CD4-positive, alpha-beta T cell treated with Interleukin-15 for 4 hours (primary cell): ENCODE data around the gene FIG4.
"Not testable (repeated sequence)": the region's sequence is repeated elsewhere in the genome, so short reads cannot be mapped to it uniquely, and the experiment has no call there.

Experiments used
- DNase-seq: peaks from one replicate; pipeline ENCODE4 v3.0.0-alpha.2; 2020; ENCODE audit warnings: low spot score

Gene FIG4

DNA sequence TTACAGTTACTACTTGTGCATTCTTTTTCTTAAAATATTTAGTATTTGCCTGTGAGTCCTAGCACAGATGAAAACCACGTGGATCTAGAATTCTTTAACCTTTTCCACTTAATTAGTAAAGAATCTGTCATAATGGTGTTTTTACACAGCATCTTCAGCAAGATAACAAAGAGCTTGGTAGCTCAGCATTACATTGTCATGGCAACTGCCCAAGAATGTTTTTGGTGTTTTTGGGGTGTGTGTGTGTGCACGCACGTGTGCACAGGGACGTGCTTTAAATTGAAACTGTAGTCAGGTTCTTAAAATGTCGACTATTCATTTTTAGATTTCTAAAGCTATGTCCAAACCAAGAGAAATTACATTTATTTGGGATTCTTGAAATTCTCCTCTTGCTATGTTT is 108.0 kb downstream of the FIG4 start:
- no peak for DNase-seq

DNA sequence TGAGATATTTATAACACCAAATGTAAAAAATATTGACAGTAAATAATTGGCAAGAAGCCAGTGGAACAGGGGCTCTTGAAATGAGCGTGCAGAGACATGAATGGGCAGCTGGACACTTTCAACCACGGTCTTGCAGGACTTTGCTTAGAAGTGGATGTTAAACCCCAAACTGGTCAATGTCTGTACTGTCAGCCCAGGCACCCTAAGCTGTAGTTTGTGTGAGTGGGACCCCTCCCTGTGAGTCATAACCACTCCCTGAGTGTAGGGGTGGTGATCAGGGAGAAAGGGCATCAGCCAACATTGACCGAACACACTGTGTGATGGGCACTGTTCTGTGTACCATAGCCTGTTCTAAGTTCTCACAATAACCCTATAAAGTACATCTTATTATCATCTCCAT is 108.6 kb downstream of the FIG4 start:
- DNase-seq, result no peak

DNA sequence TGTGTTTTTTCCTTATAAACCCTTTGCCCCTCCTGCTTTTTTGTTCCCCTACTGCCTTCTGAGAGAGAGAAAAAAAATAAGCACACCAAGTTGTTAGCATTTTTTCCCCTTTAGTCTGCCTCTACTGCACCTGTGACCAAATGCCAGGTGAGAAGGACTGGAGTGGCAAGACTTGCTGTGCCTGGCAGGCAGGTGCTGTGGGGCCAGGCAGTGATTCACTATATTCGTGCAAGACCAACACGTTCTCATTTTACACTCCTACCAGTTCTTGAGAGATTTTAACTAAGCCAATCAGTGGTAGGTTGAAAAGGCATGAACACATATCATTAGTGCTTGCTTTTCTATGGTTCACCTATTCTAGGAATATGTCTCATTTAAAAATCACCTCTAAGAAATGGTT is 109.7 kb downstream of the FIG4 start:
- no peak for DNase-seq

DNA sequence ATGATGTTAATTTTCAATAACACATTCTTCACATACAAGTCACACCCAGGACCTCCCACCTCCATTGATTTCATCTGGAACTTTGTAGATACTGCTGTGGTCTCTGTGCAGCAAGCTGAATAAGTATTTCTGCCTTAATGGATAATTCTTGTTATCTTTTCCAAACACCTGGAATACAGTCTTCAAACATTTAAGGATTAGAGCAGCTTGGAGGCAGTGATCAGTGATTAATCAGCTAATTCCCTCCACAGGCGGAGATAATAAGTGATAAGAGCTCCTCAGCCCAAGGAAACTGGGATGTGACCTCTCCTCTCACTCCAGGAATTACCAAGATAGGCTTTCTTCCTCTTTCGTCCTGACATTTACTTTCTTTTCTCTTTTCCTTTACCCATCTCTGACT is 110.7 kb downstream of the FIG4 start:
- no peak for DNase-seq

DNA sequence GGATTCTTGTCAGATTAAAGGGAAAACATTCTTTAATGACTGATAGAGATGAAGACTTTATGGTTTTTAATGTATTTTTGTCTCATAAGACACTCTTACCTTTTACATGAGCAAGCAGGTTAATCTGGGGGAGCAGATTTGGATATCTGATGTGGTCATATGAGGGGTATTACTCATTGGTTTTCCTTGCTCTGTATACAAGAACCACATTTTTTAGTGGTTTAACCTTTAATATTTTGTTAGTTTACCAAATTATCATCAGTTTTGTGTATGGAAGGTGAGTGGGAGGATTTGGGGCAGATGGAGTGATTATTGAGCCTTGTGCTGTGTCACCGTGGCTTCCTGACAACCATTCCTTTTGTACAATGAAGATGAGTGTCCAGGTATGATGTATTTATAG is 112.9 kb downstream of the FIG4 start:
- no peak for DNase-seq

DNA sequence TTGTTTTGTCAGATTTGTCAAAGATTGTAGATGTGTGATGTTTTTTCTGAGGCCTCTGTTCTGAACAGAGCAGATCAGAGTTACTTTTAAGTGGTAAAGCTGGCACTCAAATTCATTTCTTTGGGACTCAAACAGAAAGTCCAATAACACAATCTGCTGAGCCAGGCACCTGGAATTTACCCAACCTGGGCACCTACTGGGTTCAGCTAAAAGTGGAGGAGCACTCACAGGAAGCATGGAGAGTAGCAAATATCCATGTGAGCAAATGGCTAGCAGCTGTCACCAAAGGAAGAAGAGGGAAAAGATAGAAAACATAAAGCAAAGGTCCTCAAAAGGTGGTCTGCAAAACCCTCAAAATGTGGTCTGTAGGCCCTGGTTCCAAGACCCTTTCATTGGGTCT is 116.8 kb downstream of the FIG4 start:
- DNase-seq, result no peak

DNA sequence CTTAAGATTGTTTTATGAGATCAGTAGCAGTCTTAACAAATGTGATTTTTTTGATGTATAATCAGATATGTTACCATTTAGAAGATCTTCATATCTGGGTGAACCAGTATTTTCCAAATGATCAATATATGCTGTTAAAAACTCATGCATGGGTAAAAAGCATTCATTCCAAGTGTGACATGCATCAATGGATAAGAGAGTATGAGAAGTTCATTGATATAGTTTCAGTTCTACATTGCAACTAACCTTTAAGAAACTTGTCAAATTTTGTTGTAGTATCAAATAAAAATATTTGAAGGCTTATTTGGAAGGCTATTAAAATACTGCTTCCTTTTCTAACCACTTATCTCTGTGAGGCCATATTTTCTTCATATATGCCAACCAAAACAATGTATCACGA is 117.7 kb downstream of the FIG4 start:
- DNase-seq, result no peak

DNA sequence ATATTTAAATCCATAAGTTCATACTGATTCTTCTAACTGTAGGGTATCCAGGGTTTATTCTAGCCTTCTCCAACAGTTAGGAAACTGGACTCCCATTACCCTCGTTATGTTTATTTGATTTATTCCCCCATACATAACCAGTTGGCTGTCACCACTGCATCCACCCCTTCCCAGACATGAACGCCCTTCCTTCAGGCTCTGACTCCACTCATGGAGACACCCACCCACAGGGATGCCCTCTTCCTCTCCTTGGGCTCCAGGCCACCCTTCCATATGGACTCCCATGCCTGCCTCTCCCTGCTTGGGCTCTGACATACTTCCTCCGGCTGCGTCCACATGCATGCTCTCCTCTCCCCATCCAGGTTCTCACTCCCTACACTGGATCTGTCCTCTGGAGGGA is 124.0 kb downstream of the FIG4 start:
- no peak for DNase-seq

DNA sequence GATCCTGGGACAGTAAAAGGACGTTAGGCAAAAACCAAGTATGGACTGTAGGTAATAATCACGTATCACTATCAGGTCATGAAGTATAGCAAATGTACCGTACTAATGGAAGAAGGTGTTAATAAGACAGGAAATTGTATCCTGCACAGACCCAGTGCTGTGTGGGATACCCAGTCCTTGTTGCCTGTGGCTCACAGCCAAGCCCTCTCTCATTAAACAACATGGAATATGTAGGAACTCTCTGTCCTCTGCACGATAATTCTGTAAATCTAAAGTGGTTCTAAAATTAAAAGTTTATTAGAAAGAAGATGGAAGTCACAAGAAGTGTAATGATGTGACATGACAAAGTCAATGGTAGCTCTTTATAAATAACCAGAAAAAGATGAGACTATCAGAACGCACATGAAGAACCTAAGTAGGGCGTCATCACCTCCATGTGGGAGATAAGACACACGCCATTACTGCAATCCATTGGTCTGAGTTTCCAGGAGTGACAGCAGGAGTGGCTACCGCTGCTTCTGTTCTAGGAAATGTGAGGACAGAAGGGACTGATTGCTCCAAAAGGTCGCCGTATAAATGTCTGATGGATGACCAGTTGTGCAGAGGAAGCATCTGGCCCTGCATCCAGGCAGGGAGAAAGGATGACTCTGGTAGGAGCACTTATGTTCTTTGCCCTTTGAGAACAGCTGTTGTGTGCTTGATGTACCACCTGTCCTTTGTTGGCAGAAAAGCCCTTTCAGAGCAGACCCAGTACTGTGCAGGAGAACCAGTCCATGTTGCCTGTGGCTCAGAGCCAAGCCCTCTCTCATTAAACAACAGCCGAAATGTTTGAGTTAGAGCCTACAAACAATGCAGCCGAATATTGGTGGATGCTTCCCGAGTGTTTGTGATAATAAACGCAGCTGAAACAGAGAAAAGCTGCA is 125.6 kb downstream of the FIG4 start:
- DNase-seq, result no peak

DNA sequence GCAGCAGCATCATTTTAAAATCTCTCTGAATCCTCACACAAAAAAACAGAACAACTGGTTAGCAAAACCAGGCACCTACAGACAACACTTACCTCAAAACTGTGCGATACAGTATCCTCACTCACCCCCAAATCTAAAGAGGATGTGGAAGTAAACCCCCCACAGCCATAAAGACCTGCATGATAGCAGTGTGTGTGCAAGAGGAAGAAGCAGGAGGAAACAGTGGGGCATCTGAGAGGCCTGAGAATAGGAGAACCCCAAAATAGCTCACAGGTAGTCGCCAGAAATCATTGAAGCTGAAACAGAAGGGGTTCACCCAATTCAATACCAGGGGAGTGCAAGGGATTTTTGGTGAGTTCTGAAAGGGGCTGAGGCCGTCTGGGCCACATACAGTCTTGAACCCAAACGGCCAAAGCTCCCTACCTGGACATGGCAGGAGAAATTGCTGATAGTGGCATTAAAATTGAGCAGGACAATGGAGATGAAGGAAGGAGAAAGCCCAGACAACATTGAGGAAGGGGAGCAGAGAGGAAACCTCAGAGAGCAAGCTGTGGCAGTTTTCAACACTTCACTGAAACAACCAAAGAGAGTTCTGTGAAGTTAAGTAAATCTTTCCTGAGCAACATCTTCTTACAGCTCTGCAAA is 129.7 kb downstream of the FIG4 start:
- no peak for DNase-seq

DNA sequence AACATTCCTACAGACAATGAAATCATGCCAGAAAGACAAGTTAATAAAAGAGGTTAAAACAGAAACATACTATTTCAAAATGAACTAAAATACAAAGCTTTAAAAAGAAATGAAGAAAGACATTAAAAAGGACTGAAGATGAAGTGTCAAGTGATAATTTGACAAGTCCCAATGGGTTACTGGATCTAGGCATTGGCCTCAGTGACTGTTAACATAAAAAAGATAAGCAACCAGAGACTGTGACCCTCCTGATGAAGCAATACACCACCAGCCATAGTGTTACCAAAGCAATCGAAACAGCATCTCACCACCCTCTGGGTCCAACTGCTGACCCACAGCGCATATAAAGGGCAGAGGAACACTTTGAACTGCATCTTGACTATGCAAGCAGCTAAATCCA is 130.3 kb downstream of the FIG4 start:
- no peak for DNase-seq

DNA sequence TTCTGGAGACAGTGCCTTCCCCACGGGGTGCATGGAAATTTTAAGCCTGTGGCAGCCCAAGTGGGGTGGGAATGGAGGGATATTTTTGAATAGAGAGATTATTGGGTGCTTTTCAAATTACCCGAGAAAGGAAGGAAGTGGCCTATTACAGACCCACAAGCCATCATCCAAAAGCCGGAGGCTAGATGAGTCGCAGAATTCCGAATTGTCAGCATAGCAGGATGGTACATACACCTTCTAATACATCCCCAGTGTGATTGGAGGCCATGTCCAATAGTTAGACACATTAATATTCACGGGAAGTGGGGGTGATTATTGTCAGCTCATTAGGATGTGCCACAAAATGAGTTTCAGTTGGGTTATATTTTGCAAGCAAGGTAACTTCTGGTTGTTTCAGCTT is 133.0 kb downstream of the FIG4 start:
- DNase-seq, result no peak

DNA sequence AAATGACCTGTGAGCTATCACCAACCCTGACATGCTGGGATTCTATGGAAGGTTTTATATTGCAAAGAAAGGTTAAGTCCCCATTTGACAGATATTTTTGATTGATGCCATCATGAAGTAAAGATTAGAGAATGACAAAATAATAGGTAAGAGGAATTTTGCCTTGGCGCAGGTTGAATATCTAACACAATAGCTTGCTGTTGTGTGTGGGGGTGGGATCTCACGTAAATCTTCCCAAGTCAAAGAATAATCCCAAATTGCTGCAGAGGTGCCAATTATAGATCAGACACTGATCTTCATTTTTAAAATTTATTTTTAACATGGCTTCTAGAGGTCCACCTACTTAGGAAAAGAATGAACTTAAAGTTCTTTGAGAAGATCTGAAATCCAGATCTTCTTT is 135.5 kb downstream of the FIG4 start:
- DNase-seq, result no peak

DNA sequence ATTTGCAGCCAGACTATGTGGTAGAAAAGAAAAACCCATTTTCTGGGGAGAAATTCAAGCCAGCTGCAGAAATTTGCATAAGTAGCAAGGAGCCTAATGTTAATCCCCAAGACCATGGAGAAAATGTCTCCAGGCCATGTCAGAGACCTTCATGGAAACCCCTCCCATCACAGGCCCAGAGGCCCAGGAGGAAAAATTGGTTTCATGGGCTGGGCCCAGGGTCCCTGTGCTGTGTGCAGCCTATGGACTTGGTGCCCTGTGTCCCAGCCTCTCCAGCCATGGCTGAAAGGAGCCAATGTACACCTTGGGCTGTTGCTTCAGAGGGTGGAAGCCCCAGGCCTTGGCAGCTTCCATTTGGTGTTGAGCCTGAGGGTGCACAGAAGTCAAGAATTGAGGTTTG is 140.3 kb downstream of the FIG4 start:
- DNase-seq, result not testable (repeated sequence)

DNA sequence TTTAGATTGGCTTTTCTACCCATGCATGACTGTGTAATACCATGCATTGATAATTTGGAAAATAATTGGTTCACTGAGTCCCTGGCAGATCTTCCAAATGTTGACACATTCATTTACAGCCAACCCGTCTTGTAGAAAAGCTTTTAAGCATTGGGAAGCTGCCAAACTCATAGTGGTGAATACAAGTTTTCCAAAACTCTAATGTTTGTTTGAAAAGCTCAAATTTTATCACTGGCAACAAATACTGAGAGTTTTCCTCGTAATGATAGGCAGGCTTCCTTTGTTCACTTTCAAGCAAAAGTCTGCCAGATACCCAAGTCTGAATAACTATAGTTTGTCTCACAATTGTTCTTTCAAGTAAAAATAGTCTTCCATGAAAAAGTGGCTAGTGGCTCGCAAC is 143.0 kb downstream of the FIG4 start:
- DNase-seq, result no peak

DNA sequence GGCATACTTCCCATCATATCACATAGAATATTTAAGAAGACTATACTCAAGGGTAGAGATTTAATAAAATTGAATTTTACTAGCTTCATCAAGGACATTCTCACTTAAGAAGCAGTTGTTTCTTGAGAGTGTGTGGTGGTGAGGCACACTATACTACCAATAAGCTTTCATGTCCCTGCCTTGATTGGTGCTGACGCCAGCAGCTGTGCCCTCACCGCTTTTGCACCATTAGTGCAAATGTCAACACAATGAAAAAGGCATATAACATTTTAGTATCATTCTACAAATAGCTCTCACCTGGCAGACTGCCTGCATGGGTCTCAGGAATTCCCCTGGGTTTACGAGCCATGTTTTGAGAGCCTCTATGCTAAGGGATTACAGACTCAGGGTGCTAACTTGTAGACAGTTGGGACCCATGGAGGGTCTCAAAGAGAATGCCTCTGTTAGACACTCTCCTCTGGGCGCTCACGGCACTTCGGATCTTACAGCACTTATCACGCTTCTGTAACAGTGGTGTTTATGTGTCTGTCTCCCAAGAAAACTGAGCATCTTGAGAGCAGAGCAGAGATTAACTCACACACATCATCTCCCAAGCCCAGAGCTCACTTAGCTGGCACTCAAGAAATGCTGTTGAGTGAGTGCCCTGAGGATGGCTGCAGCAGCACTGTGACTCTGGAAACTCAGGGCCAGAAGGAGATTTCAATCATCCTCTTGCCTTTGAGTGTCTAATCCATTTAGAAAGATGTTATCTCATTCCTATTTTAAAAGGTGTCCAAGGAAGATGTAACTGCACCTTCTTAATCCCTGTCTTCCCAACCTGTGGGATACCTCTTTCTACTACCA is 143.7 kb downstream of the FIG4 start:
- no peak for DNase-seq

DNA sequence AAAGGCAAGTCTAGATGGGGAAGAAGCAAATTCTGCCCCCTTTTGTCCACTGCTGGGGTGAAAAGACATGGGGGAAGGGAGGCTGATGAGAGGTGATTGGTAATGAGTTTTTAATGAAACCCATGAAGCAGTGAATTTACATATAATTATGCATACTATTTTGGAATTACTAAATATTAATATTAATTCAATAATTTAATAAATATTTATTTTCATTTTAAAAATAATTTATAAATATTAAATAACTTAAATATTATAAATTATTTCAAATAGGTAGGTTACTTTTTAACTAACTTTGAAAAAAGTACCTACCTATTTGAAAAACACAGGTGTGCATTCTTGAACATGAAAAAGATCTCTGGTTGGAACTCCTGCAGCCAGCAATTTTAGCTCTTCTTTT is 148.9 kb downstream of the FIG4 start:
- DNase-seq, result no peak

DNA sequence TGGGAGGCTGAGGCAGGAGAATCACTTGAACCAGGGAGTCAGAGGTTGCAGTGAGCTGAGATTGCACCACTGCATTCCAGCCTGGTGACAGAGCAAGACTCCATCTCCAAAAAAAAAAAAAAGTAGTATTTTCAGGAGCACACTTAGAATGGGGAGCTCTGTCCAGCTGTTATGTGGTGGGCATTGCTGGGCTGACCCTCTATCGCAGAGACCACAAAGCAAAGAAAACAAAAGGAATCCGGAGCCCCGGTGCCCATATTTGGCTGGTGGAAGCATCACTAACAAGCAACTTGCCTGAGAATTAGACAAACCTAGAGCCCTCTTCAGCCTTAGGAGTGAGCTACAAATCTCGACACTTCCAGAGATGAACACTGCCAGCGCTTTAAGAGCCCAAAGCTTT is 149.7 kb downstream of the FIG4 start:
- no peak for DNase-seq

DNA sequence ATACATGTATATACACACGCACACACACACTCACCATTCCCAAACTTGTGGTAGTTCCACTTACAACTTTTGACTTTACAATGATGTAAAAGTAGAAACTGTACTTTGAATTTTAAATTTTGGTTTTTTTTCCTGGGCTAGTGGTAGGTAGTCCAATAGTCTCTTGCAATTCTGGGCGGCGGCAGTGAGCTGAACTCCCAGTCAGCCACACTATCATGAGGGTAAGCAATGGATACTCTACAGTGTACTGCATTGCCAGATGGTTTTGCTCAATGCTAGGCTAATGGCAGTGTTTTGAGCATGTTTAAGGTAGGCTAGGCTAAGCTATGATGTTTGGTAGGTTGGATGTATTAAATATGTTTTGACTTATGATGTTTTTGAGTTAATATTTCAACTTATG is 150.8 kb downstream of the FIG4 start:
- no peak for DNase-seq

DNA sequence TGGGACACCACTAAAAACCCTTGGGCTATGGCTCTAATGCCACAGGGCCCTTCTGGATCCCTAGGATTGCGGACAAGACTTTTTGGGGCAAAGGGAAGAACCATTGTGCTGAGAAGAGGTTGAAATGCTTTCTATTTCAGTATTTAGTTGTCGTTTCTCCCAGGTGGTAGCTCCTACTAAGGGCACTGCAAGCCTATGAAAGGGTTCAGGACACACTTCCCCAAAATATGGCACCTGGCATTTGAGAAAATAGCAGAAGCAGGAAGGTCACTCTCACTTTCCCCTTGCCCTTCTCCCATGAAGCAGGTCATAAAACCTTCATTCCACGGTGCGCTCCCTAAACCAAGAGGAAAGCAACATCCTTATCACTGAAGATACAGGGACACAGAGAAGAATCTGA is 161.6 kb downstream of the FIG4 start:
- no peak for DNase-seq

DNA sequence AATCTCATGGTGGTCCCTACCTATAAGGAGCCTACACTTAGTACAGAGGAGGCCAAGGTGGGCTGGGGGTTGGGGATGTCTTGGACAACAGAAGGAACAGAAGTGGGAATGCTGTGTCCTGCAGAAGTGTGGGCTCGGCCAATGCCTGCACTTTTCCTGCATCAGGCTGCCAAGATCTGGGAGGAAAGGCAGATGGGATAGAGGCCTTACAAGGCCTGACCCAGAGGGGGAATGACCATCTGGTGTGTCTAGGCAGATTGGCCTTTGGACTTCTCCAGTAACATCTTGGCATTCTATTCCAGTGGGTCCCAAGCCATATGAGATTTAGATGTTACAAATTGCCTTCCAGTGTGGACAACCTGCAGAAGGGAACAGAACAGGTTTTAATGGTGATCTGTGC is 162.3 kb downstream of the FIG4 start:
- DNase-seq, result no peak

DNA sequence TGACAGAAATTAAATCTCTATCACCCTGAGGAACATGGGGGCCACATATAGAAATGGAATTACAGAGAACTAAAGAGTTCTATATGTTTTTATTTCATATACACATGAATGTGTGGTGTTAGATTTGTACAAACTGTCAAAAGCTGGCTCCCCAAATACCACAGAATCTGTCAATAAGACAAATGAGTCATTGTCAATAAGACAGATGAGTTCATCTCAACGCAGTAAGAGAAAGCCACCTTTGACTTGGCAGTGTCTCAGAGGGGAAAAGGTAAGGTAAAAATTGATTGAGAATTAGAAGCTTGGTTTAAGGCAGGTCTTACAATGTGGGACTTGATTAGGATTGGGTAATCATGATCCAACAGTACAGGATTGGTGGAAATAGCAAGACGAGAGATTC is 162.9 kb downstream of the FIG4 start:
- no peak for DNase-seq
